Subcutaneous abdominal adipose tissue (tissue), 5 donors: Measurements from ENCODE around the gene OR5B21.

ENCODE experiments used
- H3K27ac ChIP-seq: one replicate; pipeline ENCODE4 v1.7.0; 2013; ENCODE audit warnings: low read depth, mild to moderate bottlenecking, inconsistent platforms, low read length, moderate library complexity
- H3K27me3 ChIP-seq, 5 donors: one replicate each; pipeline ENCODE4 v1.7.0; 2013; ENCODE audit warnings: low read length in 5 of 5, inconsistent platforms in 1 of 5; ENCODE audit not compliant: control insufficient read depth in 5 of 5, insufficient read depth in 4 of 5
- H3K36me3 ChIP-seq, 5 donors: one replicate each; pipeline ENCODE4 v1.7.0; 2013; ENCODE audit warnings: low read length in 5 of 5; ENCODE audit not compliant: control insufficient read depth in 5 of 5, insufficient read depth in 5 of 5
- H3K4me1 ChIP-seq, 5 donors: one replicate each; pipeline ENCODE4 v1.7.0; 2013; ENCODE audit warnings: low read length in 5 of 5, mild to moderate bottlenecking in 3 of 5, moderate library complexity in 1 of 5; ENCODE audit not compliant: control insufficient read depth in 5 of 5, insufficient read depth in 5 of 5
- H3K4me3 ChIP-seq, 5 donors: one replicate each; pipeline ENCODE4 v1.7.0; 2013; ENCODE audit warnings: low read length in 5 of 5, low read depth in 1 of 5
- H3K9ac ChIP-seq, 5 donors: one replicate each; pipeline ENCODE4 v1.7.0; 2013; ENCODE audit warnings: low read length in 5 of 5, mild to moderate bottlenecking in 4 of 5, moderate library complexity in 3 of 5
- H3K9me3 ChIP-seq, 5 donors: one replicate each; pipeline ENCODE4 v1.7.0; 2013; ENCODE audit warnings: low read length in 5 of 5; ENCODE audit not compliant: control insufficient read depth in 5 of 5
- donor health status: healthy.
- donor health status: healthy.
- donor health status: healthy.
- donor health status: healthy.
- donor health status: healthy.

Gene OR5B21

DNA sequence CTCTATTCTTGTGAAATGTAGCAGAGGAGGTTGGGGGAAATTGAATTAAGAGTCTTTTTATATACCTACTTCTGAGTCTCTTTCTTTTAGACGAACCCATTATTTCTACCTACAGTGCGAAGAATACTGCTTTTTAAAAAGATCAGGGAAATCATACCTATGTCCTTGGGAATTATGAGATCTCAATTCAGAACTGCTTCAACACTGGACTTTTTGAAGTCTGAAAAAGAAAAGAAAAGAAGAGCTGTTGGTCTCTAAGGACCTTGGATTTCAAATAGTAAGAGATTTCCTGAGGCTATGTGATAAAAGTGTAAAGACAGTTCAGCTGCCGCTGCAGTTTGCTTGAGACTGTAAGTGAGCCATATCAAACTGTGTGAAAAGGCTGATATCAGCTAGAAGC is 3.7 kb upstream of the OR5B21 start:
- Histone ChIP-seq H3K9me3 (no peaks in the 10 kb centered on the region), H3K27me3 (no peaks in the 10 kb centered on the region), H3K9ac (no peak overlapping the region), H3K4me1 (peaks cover 0 to 2% (median 0%) of the 10 kb centered on the region in 5 donors), H3K27ac (no peak overlapping the region), H3K36me3 (no peaks in the 10 kb centered on the region), H3K4me3 (no peak overlapping the region)

DNA sequence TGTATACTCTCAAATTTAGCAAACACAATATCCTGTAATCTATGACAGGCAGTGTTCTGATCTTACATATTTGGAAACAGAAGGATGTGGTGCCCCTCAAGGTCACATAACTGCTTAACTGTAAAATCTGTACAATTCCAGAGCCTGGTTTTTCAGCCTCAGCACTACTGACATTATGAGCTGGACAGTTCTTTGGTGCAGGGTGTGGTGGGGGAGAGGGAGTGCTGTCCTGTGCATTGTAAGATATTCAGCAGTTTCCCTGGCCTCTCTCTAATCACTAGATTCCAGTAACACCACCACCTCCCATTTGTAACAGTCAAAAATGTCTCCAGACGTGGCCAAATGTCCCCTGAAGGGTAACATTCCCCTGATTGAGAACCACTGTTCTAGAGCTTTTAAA is 1.8 kb upstream of the OR5B21 start:
- Histone ChIP-seq H3K27ac (no peak overlapping the region), H3K36me3 (no peaks in the 10 kb centered on the region), H3K4me1 (peaks cover 0 to 2% (median 0%) of the 10 kb centered on the region in 5 donors), H3K9me3 (no peaks in the 10 kb centered on the region), H3K4me3 (no peak overlapping the region), H3K9ac (no peak overlapping the region), H3K27me3 (no peaks in the 10 kb centered on the region)

DNA sequence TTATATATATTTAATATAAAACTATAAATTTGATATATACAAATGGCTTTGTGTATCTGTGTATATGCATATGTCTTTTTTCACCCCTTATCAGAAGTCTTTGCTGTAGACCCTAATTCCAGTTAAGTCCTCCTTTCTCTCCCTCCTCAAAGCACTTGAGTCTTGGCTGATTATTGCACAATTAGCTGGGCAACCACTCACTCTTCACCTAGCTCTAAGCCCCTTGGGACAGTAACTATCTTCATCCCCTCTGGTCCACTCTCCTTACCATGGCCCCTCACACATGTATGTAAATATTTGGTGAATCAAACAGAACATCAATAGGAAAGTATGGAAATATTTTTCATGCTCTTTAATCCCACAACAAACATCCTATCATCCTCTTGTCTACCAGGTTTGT is 909 bp upstream of the OR5B21 start:
- Histone ChIP-seq H3K27me3 (no peaks in the 10 kb centered on the region), H3K9ac (no peak overlapping the region), H3K27ac (no peak overlapping the region), H3K9me3 (no peaks in the 10 kb centered on the region), H3K36me3 (no peaks in the 10 kb centered on the region), H3K4me1 (peaks cover 0 to under 1% (median 0%) of the 10 kb centered on the region in 5 donors), H3K4me3 (no peak overlapping the region)

DNA sequence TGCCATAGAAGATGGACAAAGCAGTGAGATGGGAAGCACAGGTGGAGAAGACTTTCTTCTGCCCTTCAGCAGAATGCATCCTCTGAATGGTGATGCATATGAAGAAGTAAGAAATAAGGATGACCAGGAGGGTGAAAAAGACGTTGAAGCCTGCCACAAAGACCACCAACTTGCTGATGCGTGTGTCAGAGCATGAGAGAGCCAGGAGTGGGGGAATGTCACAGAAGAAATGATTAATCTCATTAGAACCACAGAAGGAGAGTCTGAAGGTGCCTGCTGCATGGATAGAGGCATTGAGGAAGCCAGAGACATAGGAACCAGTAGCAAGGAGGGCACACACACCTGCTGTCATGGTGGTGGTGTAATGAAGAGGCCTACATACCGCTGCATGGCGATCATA is 550 bp downstream of the OR5B21 start:
- Histone ChIP-seq H3K4me1 (no peaks in the 10 kb centered on the region), H3K36me3 (no peaks in the 10 kb centered on the region), H3K27me3 (no peaks in the 10 kb centered on the region), H3K4me3 (no peak overlapping the region), H3K9ac (no peak overlapping the region), H3K9me3 (no peaks in the 10 kb centered on the region), H3K27ac (no peak overlapping the region)

DNA sequence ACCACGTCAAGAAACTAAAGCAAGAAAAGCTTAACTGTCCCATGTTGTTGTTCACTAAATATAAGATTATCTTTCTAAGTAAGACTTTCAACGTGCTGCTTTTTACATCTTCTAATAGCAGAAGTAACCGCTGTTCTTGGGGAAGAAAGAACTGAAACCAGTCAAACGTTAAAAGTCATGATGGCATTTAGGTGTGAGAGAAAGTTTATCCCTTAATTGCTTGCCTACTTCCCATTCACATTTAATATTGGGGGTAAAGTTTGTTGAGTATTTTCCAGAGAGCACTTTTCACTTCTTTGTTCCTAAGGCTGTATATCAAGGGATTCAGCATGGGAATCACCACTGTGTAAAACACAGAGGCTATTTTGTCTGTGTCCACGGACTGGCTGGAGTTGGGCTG is 970 bp downstream of the OR5B21 start:
- Histone ChIP-seq H3K36me3 (no peaks in the 10 kb centered on the region), H3K4me1 (no peaks in the 10 kb centered on the region), H3K27ac (no peak overlapping the region), H3K4me3 (no peak overlapping the region), H3K9ac (no peak overlapping the region), H3K27me3 (no peaks in the 10 kb centered on the region), H3K9me3 (no peaks in the 10 kb centered on the region)

DNA sequence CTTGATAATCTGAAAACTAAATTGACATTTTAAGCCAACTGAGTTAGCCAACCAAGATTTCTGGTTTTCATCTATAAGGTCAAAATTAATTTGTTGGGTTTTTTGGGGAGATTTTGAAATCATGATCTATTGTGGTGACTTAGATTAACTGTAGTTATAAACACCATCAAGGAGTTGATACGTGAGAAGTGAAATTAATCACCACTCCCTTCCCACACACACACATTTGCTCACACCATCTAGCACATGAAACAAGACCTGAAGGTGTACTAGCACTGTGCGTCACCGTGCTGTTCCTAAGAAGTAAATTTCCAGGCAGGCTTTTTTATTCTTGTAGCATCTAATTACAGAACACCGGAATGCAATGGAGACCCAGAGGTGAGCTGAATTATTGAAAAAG is 2.1 kb downstream of the OR5B21 start:
- H3K9me3 ChIP-seq, result no peaks in the 10 kb centered on the region
- no peaks in the 10 kb centered on the region for H3K36me3 ChIP-seq
- no peak overlapping the region for H3K9ac ChIP-seq
- no peak overlapping the region for H3K27ac ChIP-seq
- no peaks in the 10 kb centered on the region for H3K27me3 ChIP-seq
- H3K4me1 ChIP-seq, result no peaks in the 10 kb centered on the region
- no peak overlapping the region for H3K4me3 ChIP-seq

DNA sequence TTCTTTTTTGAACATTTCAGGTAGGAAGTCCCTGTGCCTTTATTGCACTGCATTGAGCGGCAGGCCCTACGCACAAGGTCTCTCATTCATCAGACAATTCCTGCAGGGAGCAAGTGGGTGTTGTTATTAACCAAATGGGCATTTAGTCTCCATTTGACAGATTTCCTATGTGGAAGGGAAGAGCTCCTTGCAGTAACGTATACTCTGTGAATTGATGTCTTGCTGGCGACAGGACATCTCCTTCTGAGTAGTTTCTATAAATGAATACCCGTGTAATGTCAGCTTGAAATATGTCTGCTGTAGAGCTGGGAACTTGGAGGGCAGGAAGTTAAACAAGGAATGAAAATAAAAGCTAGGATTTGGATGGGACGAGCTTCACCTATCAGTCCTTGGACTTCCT is 3.7 kb downstream of the OR5B21 start:
- no peaks in the 10 kb centered on the region for H3K36me3 ChIP-seq
- no peaks in the 10 kb centered on the region for H3K4me1 ChIP-seq
- no peak overlapping the region for H3K9ac ChIP-seq
- no peak overlapping the region for H3K4me3 ChIP-seq
- H3K9me3 ChIP-seq, result no peaks in the 10 kb centered on the region
- no peaks in the 10 kb centered on the region for H3K27me3 ChIP-seq
- H3K27ac ChIP-seq, result no peak overlapping the region

DNA sequence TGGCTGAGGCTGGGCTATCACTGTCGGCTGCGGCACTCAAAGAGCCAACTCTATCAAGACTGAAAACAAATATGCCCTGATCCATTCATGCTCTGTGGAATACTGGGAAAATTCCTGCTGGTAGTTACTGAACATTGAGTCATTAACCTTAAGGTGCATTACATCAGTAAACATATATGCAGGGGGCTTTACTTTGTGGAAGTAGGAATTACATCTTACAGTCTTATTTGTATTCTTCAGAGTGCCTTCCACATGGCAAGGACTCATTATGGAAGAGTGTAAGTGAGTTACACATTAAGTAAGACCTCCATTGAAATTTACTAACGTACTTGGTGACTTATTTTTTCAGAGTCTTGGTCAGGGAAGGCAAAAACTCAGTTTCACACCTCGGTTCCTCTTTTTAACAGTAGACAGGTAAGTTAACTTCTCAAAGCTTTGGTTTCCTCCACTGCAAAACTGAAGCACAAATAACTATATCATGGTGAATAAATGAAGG is 4.5 kb downstream of the OR5B21 start:
- no peaks in the 10 kb centered on the region for H3K4me1 ChIP-seq
- H3K9ac ChIP-seq, result no peak overlapping the region
- no peaks in the 10 kb centered on the region for H3K9me3 ChIP-seq
- H3K36me3 ChIP-seq, result no peaks in the 10 kb centered on the region
- H3K27ac ChIP-seq, result no peak overlapping the region
- no peak overlapping the region for H3K4me3 ChIP-seq
- no peaks in the 10 kb centered on the region for H3K27me3 ChIP-seq

DNA sequence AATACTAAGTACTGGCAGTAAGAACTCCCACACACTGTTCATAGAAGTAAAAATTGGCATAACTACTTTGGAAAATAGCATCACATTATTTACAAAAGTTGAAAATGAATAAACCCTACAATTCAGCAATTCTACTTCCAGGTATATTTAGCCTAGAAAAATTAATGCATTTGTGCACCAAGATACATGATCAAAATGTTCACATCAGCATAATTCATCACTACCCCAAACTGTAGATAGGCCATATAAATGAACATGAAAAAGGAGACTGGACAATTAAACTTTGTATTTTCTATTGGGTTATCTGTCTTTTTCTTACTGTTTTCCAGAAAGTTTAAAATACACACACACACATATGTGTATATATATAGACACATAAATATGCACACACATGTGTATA is 5.9 kb downstream of the OR5B21 start:
- Histone ChIP-seq H3K9me3 (no peaks in the 10 kb centered on the region), H3K27ac (no peak overlapping the region), H3K27me3 (no peaks in the 10 kb centered on the region), H3K4me1 (no peaks in the 10 kb centered on the region), H3K4me3 (no peak overlapping the region), H3K36me3 (no peaks in the 10 kb centered on the region), H3K9ac (no peak overlapping the region)

DNA sequence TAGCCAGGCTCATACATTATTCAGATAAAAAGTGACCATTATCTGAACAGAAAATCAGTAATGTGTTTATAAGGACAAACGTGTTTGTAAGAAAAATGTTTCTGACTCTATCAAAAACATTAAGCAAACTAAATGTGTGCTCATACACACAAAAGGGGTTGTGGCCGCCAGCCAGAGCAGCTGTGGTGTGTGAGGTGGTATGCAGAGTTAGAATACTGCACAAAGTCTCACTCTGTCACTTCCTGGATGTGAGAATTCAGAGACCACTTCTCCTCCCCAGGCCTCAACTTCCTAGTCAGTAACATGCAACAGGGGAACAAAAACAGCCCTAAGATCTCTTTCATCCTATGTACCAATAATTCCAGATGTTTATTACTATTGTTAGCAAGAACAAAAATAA is 9.4 kb downstream of the OR5B21 start:
- no peak overlapping the region for H3K27ac ChIP-seq
- H3K4me3 ChIP-seq, result no peak overlapping the region

DNA sequence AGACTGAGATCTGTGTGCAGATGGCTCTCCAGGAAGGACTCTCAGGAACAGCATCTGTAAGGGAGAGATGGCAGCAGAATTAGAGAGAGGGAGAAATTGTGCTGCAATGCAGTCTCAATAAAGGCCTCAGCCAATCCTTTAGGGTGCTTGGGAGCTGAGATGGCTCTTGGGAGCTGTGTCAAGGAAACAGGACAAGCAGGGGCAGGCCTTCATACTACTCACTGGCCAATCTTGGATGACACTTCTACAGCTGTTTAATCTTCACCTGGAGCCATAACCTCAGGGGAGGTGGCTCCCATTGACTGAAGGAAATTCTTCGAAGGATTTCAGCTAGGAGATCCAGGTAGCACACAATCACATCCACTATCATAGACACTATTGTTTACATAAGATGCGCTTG is 10.0 kb downstream of the OR5B21 start:
- no peaks in the 10 kb centered on the region for H3K9me3 ChIP-seq
- no peak overlapping the region for H3K9ac ChIP-seq
- no peaks in the 10 kb centered on the region for H3K27me3 ChIP-seq
- no peak overlapping the region for H3K4me3 ChIP-seq
- H3K27ac ChIP-seq, result no peak overlapping the region
- no peaks in the 10 kb centered on the region for H3K4me1 ChIP-seq
- H3K36me3 ChIP-seq, result no peaks in the 10 kb centered on the region

More for the DNA sequence above, 9.4 kb downstream of the OR5B21 start:
- no peaks in the 10 kb centered on the region for H3K36me3 ChIP-seq
- no peaks in the 10 kb centered on the region for H3K9me3 ChIP-seq
- H3K27me3 ChIP-seq, result no peaks in the 10 kb centered on the region
- H3K9ac ChIP-seq, result no peak overlapping the region
- no peaks in the 10 kb centered on the region for H3K4me1 ChIP-seq
